DLD1 (cell line): ENCODE measurements around the gene ZCWPW1.
"Not testable (repeated sequence)": the region's sequence is repeated elsewhere in the genome, so short reads cannot be mapped to it uniquely, and the experiment has no call there.

Experiments
- in situ Hi-C: cut with HindIII; loops from 2 replicates; pipeline ENCODE4 v1.10.0; 2017; ENCODE audit warnings: low sequenced_read_pairs

Gene ZCWPW1

GRCh38 chr7:100455206-100455605, 26.7 kb upstream of the ZCWPW1 start:
- in situ Hi-C loops, result no loop called here

- in situ Hi-C loops, result not testable (repeated sequence)
Observed at GRCh38 chr7:100453854-100454253, 25.4 kb upstream of the ZCWPW1 start.

GRCh38 chr7:100452513-100452912, 24.0 kb upstream of the ZCWPW1 start:
- in situ Hi-C loops, result no loop called here

- in situ Hi-C loops, result no loop called here
Observed at GRCh38 chr7:100449190-100449795, 20.8 kb upstream of the ZCWPW1 start.

GRCh38 chr7:100447363-100447762, 18.9 kb upstream of the ZCWPW1 start:
- in situ Hi-C loops, result not testable (repeated sequence)

GRCh38 chr7:100446040-100446439, 17.5 kb upstream of the ZCWPW1 start:
- in situ Hi-C loops, result no loop called here

GRCh38 chr7:100444311-100445278, 16.1 kb upstream of the ZCWPW1 start:
- in situ Hi-C loops, result no loop called here

- in situ Hi-C loops, result no loop called here
Observed at GRCh38 chr7:100443096-100443840, 14.8 kb upstream of the ZCWPW1 start.

GRCh38 chr7:100441641-100442535, 13.4 kb upstream of the ZCWPW1 start:
- in situ Hi-C loops, result no loop called here

- in situ Hi-C loops, result not testable (repeated sequence)
Observed at GRCh38 chr7:100439244-100439643, 10.7 kb upstream of the ZCWPW1 start.

- in situ Hi-C loops, result not testable (repeated sequence)
Observed at GRCh38 chr7:100438731-100439130, 10.2 kb upstream of the ZCWPW1 start.

GRCh38 chr7:100438172-100438571, 9.7 kb upstream of the ZCWPW1 start:
- in situ Hi-C loops, result no loop called here

GRCh38 chr7:100437150-100438100, 8.9 kb upstream of the ZCWPW1 start:
- in situ Hi-C loops, result no loop called here

GRCh38 chr7:100435401-100436304, 7.2 kb upstream of the ZCWPW1 start:
- in situ Hi-C loops, result no loop called here

GRCh38 chr7:100434297-100435144, 6.0 kb upstream of the ZCWPW1 start:
- in situ Hi-C loops, result no loop called here

- in situ Hi-C loops, result no loop called here
Observed at GRCh38 chr7:100433592-100434296, 5.2 kb upstream of the ZCWPW1 start.

GRCh38 chr7:100433276-100433591, 4.7 kb upstream of the ZCWPW1 start:
- in situ Hi-C loops, result no loop called here
